H9 (cell line): ENCODE results near the gene ATP5MC2. TPM values are rescaled to one million over a fixed set of nuclear protein-coding genes. Genes with fewer than 3 reads are reported as not detected.

Source experiments
- DNase-seq: peaks from one replicate; pipeline ENCODE4 v3.0.0-alpha.2; 2017
- H2AFZ ChIP-seq: one replicate; pipeline ENCODE4 v1.6.1; 2013; ENCODE audit warnings: mild to moderate bottlenecking, low read length, control low read depth, moderate library complexity
- H2AK5ac ChIP-seq: 2 replicates; pipeline ENCODE4 v1.6.1; 2013; ENCODE audit warnings: low read length, control low read depth, mixed read lengths; ENCODE audit not compliant: insufficient read length
- H2BK120ac ChIP-seq: one replicate; pipeline ENCODE4 v1.6.1; 2013; ENCODE audit warnings: low read depth, mild to moderate bottlenecking, low read length, control low read depth, inconsistent platforms; ENCODE audit not compliant: poor library complexity, severe bottlenecking
- H2BK12ac ChIP-seq: 2 replicates; pipeline ENCODE4 v1.6.1; 2013; ENCODE audit warnings: low read length, control low read depth, mixed read lengths, low read depth; ENCODE audit not compliant: insufficient read length
- H2BK15ac ChIP-seq: 2 replicates; pipeline ENCODE4 v1.6.1; 2013; ENCODE audit warnings: low read depth, low read length, control low read depth
- H2BK20ac ChIP-seq: one replicate; pipeline ENCODE4 v1.6.1; 2013; ENCODE audit warnings: low read depth, mild to moderate bottlenecking, low read length, control low read depth, inconsistent platforms; ENCODE audit not compliant: poor library complexity, severe bottlenecking
- H2BK5ac ChIP-seq: 2 replicates; pipeline ENCODE4 v1.6.1; 2013; ENCODE audit warnings: low read length, control low read depth, mixed read lengths; ENCODE audit not compliant: insufficient read length
- H3K14ac ChIP-seq: 2 replicates; pipeline ENCODE4 v1.6.1; 2013; ENCODE audit warnings: low read length, control low read depth; ENCODE audit not compliant: insufficient read depth
- H3K18ac ChIP-seq: 2 replicates; pipeline ENCODE4 v1.6.1; 2013; ENCODE audit warnings: low read depth, mild to moderate bottlenecking, mixed read lengths, low read length, control low read depth; ENCODE audit not compliant: insufficient read length
- H3K23ac ChIP-seq: 2 replicates; pipeline ENCODE4 v1.6.1; 2013; ENCODE audit warnings: low read length, control low read depth, mixed read lengths, low read depth; ENCODE audit not compliant: insufficient read length
- H3K23me2 ChIP-seq: 2 replicates; pipeline ENCODE4 v1.6.1; 2013; ENCODE audit warnings: low read depth, mild to moderate bottlenecking, mixed read lengths, low read length, control low read depth; ENCODE audit not compliant: insufficient read length, poor library complexity, severe bottlenecking
- H3K27ac ChIP-seq: 2 replicates; pipeline ENCODE4 v1.5.1; 2013; ENCODE audit warnings: low read length, control low read depth, mixed read lengths, low read depth; ENCODE audit not compliant: insufficient read length
- H3K27me3 ChIP-seq: 2 replicates; pipeline ENCODE4 v1.6.1; 2013; ENCODE audit warnings: low read length, control low read depth, inconsistent platforms; ENCODE audit not compliant: insufficient read depth
- H3K4ac ChIP-seq: 2 replicates; pipeline ENCODE4 v1.6.1; 2013; ENCODE audit warnings: low read depth, mild to moderate bottlenecking, control low read depth, inconsistent platforms, low read length, moderate library complexity
- H3K4me1 ChIP-seq: 2 replicates; pipeline ENCODE4 v1.6.1; 2013; ENCODE audit warnings: low read length, control low read depth, inconsistent platforms; ENCODE audit not compliant: insufficient read depth
- H3K4me2 ChIP-seq: 2 replicates; pipeline ENCODE4 v1.6.1; 2013; ENCODE audit warnings: low read length, control low read depth, mixed read lengths; ENCODE audit not compliant: insufficient read length, insufficient read depth
- H3K56ac ChIP-seq: 2 replicates; pipeline ENCODE4 v1.6.1; 2013; ENCODE audit warnings: low read depth, mild to moderate bottlenecking, mixed read lengths, low read length, control low read depth; ENCODE audit not compliant: insufficient read length
- H3K79me1 ChIP-seq: 2 replicates; pipeline ENCODE4 v1.6.1; 2013; ENCODE audit warnings: low read depth, mild to moderate bottlenecking, moderate library complexity, low read length, control low read depth, inconsistent platforms; ENCODE audit not compliant: insufficient read depth, poor library complexity, severe bottlenecking
- H3K79me2 ChIP-seq: 2 replicates; pipeline ENCODE4 v1.6.1; 2013; ENCODE audit warnings: low read length, control low read depth, inconsistent platforms; ENCODE audit not compliant: insufficient read depth
- H3K9ac ChIP-seq: 2 replicates; pipeline ENCODE4 v1.6.1; 2013; ENCODE audit warnings: low read length, control low read depth, mixed read lengths; ENCODE audit not compliant: insufficient read length; ENCODE audit errors: extremely low read depth
- H3K9me3 ChIP-seq: one replicate; pipeline ENCODE4 v1.6.1; 2013; ENCODE audit warnings: low read depth, low read length, inconsistent platforms; ENCODE audit not compliant: control insufficient read depth
- H3T11ph ChIP-seq: one replicate; pipeline ENCODE4 v1.6.1; 2013; ENCODE audit warnings: mild to moderate bottlenecking, low read length, control low read depth, inconsistent platforms
- H4K20me1 ChIP-seq: one replicate; pipeline ENCODE4 v1.6.1; 2013; ENCODE audit not compliant: control insufficient read depth, insufficient read length, insufficient read depth
- H4K5ac ChIP-seq: 2 replicates; pipeline ENCODE4 v1.6.1; 2013; ENCODE audit warnings: low read depth, mild to moderate bottlenecking, mixed read lengths, low read length, control low read depth; ENCODE audit not compliant: insufficient read length
- H4K8ac ChIP-seq: replicated peaks from 2 replicates; pipeline ENCODE4 v1.6.1; 2013; ENCODE audit warnings: low read length, control low read depth, mixed read lengths, low read depth; ENCODE audit not compliant: insufficient read length
- H4K91ac ChIP-seq: 2 replicates; pipeline ENCODE4 v1.6.1; 2013; ENCODE audit warnings: low read depth, mild to moderate bottlenecking, moderate library complexity, mixed read lengths, low read length, control low read depth; ENCODE audit not compliant: insufficient read length
- H3K27ac Mint-ChIP-seq, 3 experiments: 2 replicates in 2 of 3; 3 replicates in 1 of 3; pipeline ENCODE4 v1.8.0; 2020 to 2021; ENCODE audit warnings: mixed read lengths in 3 of 3, mild to moderate bottlenecking in 1 of 3, moderate library complexity in 1 of 3
- H3K27me3 Mint-ChIP-seq: 2 replicates; pipeline ENCODE4 v1.8.0; 2021; ENCODE audit warnings: low read depth, mild to moderate bottlenecking, moderate library complexity, mixed read lengths
- H3K36me3 Mint-ChIP-seq, 3 experiments: 2 replicates in 2 of 3; 3 replicates in 1 of 3; pipeline ENCODE4 v1.8.0; 2020 to 2021; ENCODE audit warnings: low read depth in 3 of 3, mixed read lengths in 3 of 3; ENCODE audit not compliant: insufficient read depth in 1 of 3
- H3K4me1 Mint-ChIP-seq, 2 experiments: 2 replicates each; pipeline ENCODE4 v1.8.0; 2020; ENCODE audit warnings: mixed read lengths in 2 of 2
- H3K4me3 Mint-ChIP-seq, 2 experiments: 2 replicates in 1 of 2; 3 replicates in 1 of 2; pipeline ENCODE4 v1.8.0; 2020 to 2021; ENCODE audit warnings: mild to moderate bottlenecking in 2 of 2, mixed read lengths in 2 of 2, moderate library complexity in 1 of 2
- H3K9me3 Mint-ChIP-seq, 2 experiments: 2 replicates in 1 of 2; 3 replicates in 1 of 2; pipeline ENCODE4 v1.8.0; 2020; ENCODE audit warnings: mild to moderate bottlenecking in 2 of 2, mixed read lengths in 2 of 2, moderate library complexity in 1 of 2
- CTCF ChIP-seq: fragments of 200-600 bp; sonication (generic); conservative IDR thresholded peaks from 3 replicates; pipeline ENCODE4 v1.8.0; 2021; ENCODE audit warnings: antibody characterized with exemption, mild to moderate bottlenecking
- WGBS: extraction: QIAGEN DNeasy Blood & Tissue Kit; methylation state at CpG from one replicate; pipeline ENCODE4 v1.1.7; 2013; ENCODE audit warnings: missing lambda C conversion rate, low lambda C conversion rate, mixed read lengths; ENCODE audit not compliant: insufficient read length; ENCODE audit errors: extremely low coverage; 5-methylcytosine and 5-hydroxymethylcytosine counted together
- total RNA-seq: library from RNA; stranded (reverse); gene quantifications from 2 replicates; pipeline ENCODE4 v1.2.1, GENCODE V29; 2021

Gene ATP5MC2
- total RNA-seq, 1 experiment from 2014 or later = 379 TPM

GRCh38 chr12:53626702-53627169, 49.1 kb downstream of the ATP5MC2 start:
- Mint-ChIP-seq H3K4me3 (peak overlapping the region; percentile 85 to 92), H3K4me1 (peaks cover 29 to 30% of the 10 kb centered on the region in 2 experiments), H3K27me3 (no peaks in the 10 kb centered on the region), H3K36me3 (no peaks in the 10 kb centered on the region), H3K9me3 (no peaks in the 10 kb centered on the region; a peak in 1 of 5 replicates), H3K27ac (peak overlapping the region; percentile 99; a peak in 6 of 7 replicates)
- H3K9me3 ChIP-seq = no peaks in the 10 kb centered on the region
- H3K4me1 ChIP-seq = peaks cover 8% of the 10 kb centered on the region
- WGBS = no CpG with 5 or more reads among the region's 6 CpGs
- H3K4me2 ChIP-seq = peak overlapping the region; percentile 62
- H4K20me1 ChIP-seq = no peaks in the 10 kb centered on the region
- H3K79me1 ChIP-seq = no peaks in the 10 kb centered on the region
- H4K91ac ChIP-seq = no peak overlapping the region
- H3K23me2 ChIP-seq = peaks cover 10% of the 10 kb centered on the region
- H2BK20ac ChIP-seq = no peak overlapping the region
- H3K27me3 ChIP-seq = no peaks in the 10 kb centered on the region
- H2AFZ ChIP-seq = no peak overlapping the region
- no peak overlapping the region for H3K23ac ChIP-seq
- peak overlapping the region; percentile 61 for H3K9ac ChIP-seq
- no peak overlapping the region for H3K4ac ChIP-seq
- H3K56ac ChIP-seq = no peak overlapping the region
- H2BK12ac ChIP-seq = no peak overlapping the region
- H3K14ac ChIP-seq = no peak overlapping the region
- H3K18ac ChIP-seq = no peak overlapping the region
- no peak overlapping the region for H2BK15ac ChIP-seq
- H3K27ac ChIP-seq = no peak overlapping the region
- no peak for TF ChIP-seq CTCF
- peaks cover 3% of the 10 kb centered on the region; the same call in 1 of the 2 replicates for H3K79me2 ChIP-seq
- no peak overlapping the region for H4K5ac ChIP-seq
- H4K8ac ChIP-seq = no peak overlapping the region
- no peak for DNase-seq
- H2BK120ac ChIP-seq = no peak overlapping the region
- no peak overlapping the region for H2AK5ac ChIP-seq
- H2BK5ac ChIP-seq = no peak overlapping the region
- no peak overlapping the region for H3T11ph ChIP-seq
